ENCODE results near the gene DKK3.

- TF ChIP-seq CTCF (IDR thresholded peaks at IDR 0.05; ENCODE audit: insufficient read depth, low read length, poor library complexity, severe bottlenecking) (no peak), EZH2phosphoT487 (conservative IDR thresholded peaks at IDR 0.05; ENCODE audit: low read length) (no peak)
These were observed 33.8 kb upstream of the DKK3 start for GRCh38 chr11:12042215-12042676.
